Astrocyte of the spinal cord (primary cell): ENCODE measurements around the gene CCDC18.
A peak's percentile ranks its signal among the peaks of the same experiment; 100 is the strongest.
"Not testable (repeated sequence)": the region's sequence is repeated elsewhere in the genome, so short reads cannot be mapped to it uniquely, and the experiment has no call there.

Source experiments
- DNase-seq: peaks from one replicate; pipeline ENCODE4 v3.0.0; 2011; ENCODE audit warnings: low read depth, low spot score
- H3K4me3 ChIP-seq: 2 replicates; pipeline ENCODE4 v1.5.1; 2011; ENCODE audit warnings: low read depth, mild to moderate bottlenecking, low read length, moderate library complexity
- in situ Hi-C: cut with HindIII; loops from 2 replicates; pipeline ENCODE4 v1.10.0; 2017; ENCODE audit warnings: low sequenced_read_pairs
- TF ChIP-seq, protein P1 (sequence below): IDR thresholded peaks from 2 replicates; pipeline ENCODE4 v1.5.1; 2012; ENCODE audit warnings: low read depth, mild to moderate bottlenecking, low read length, inconsistent platforms

CCDC18 gene

DNA sequence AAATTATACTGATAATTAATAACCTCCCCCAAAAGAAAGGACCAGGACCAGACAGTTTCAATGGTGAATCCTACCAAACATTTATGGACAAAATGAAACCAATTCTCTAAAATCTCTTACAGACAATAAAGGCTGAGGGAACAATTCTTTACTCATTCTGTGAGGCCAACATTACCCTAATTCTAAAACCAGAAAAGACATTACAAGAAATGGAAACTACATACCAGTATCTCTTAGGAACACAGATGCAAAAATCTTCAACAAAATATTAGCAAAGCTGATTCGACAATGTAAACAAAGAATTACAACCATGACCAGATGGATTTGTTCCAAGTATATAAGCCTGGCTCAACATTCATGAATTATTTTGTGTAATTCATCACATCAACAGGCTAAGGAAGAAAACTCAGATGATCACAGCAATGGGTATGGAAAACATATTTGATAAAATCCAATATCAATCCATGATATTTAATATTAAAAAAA lies 8.9 kb upstream of the CCDC18 start:
- in situ Hi-C loops = no loop called here
- H3K4me3 ChIP-seq = no peak overlapping the region
- TF ChIP-seq, protein P1, sequence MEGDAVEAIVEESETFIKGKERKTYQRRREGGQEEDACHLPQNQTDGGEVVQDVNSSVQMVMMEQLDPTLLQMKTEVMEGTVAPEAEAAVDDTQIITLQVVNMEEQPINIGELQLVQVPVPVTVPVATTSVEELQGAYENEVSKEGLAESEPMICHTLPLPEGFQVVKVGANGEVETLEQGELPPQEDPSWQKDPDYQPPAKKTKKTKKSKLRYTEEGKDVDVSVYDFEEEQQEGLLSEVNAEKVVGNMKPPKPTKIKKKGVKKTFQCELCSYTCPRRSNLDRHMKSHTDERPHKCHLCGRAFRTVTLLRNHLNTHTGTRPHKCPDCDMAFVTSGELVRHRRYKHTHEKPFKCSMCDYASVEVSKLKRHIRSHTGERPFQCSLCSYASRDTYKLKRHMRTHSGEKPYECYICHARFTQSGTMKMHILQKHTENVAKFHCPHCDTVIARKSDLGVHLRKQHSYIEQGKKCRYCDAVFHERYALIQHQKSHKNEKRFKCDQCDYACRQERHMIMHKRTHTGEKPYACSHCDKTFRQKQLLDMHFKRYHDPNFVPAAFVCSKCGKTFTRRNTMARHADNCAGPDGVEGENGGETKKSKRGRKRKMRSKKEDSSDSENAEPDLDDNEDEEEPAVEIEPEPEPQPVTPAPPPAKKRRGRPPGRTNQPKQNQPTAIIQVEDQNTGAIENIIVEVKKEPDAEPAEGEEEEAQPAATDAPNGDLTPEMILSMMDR = no peak
- DNase-seq = no peak

DNA sequence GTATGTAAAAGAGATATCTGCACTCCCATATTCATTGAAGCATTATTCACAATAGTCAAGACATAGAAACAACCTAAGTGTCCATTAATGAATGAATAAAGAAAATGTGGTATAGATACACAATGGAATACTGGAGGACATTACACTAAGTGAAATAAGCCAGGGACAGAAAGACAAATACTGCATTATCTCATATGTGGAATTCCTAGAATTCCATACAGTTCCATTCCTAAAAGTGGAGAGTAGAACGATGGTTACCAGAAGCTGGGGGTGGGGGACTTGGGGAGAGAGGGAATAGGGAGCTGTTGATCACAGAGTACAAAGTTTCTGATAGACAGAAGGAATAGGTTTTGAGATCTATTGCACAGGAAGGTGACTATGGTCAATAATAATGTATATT lies 7.7 kb upstream of the CCDC18 start:
- no peak for DNase-seq
- in situ Hi-C loops = no loop called here
- TF ChIP-seq, protein P1 = no peak

DNA sequence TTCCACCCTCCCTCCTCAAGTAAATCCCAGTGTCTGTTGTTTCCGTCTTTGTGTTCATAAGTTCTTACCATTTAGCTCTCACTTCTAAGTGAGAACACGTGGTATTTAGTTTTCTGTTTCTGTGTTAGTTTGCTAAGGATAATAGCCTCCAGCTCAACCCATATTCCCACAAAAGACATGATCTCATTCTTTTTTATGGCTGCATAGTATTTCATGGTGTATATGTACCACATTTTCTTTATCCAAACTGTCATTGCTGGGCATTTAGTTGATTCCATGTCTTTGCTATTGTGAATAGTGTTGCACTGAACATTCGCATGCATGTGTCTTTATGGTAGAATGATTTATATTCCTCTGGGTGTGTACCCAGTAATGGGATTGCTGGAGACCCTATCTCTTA lies 5.9 kb upstream of the CCDC18 start:
- H3K4me3 ChIP-seq, DNase-seq, in situ Hi-C loops: not testable (repeated sequence)

More for the DNA sequence above, 7.7 kb upstream of the CCDC18 start:
- H3K4me3 ChIP-seq = no peak overlapping the region

DNA sequence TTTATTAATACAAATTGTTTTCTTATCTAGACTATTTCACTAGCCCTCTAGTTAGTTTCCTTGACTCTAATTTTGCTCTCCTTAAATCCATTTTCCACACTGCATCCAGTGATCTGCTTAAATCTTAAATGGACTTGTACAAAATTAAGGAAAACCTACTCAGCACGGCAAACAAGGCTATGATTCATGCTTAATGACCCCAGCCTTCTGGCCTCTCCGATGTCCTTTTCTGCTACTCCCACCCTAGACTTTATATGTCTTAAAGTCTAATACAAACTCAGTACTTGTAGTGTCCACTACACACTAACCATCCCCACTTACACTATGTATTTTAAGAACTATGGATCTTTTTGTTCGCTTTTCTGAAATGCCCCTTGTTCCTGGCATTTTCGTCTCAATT lies 2.5 kb upstream of the CCDC18 start:
- in situ Hi-C loops = no loop called here
- peak overlapping the region; percentile 100 for H3K4me3 ChIP-seq
- TF ChIP-seq, protein P1 = no peak
- DNase-seq = peak; percentile 30

DNA sequence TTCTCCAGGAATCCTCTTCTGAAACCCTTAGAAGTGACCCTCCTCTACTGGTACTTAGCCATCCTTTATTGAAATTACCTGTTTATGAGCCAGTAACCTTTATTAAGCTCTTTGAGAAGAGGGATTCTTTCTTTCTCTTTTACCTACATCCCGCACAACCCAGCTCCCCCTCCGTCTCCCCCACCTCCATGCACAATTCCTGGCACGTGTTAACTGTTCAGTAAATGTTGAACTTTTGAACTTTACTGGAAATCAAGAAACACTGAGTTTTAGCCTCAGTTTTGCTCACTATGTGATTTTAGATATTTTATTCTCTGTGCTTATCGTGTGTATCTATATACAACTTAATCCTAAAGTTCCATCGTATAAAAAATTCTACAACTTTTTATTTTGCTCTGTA lies 2.1 kb upstream of the CCDC18 start:
- in situ Hi-C loops = no loop called here
- H3K4me3 ChIP-seq = peak overlapping the region; percentile 100
- TF ChIP-seq, protein P1 = no peak
- peak; percentile 24 for DNase-seq

DNA sequence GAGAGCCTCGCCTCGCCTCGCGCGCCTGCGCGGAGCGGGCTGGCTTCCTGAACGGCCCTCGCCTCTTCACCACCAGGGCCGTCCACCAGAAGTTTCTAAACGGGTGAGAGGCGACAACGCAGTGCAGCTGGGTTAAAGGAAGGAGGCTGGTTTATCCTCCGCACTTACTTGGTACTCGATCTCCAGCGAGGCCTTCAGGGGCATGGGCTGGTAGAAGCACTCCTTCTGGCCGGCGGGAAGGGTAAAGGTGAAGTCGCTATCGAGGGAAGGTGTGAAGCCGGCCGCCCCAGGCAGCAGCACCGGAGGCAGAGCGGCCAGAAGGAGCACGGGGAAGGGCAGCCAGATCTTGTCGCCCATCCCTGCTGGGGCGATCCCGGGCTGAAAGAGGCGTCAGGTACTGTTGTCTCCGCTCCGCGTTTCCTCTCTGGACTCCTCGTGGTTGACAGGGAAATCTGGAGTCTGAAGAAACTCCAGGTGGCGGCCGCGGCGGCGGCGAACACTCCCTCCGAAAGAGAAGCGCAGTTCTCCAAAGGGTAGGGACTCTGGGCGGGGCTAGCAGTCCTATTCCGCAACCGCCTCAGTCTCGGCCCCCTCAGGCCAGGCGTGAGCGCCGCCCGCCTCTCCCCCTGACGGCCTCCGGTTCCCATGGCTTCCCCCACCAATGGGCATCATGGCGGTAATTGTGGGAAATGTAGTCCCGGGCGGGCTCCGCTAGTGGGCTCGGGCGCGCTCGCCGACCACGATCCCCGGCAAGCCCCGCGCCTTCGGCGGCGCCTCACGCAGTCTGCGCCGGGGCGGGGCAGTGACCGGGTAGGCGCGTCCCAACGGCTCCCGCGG lies 420 bp upstream of the CCDC18 start, which contains the start of gene TMED5:
Gene TMED5, minus strand, starts transcription at position 528 of the 837 bp plus-strand sequence. Its CDS starts 171 bp downstream, at position 357.
- DNase-seq = peak; percentile 99
- in situ Hi-C loops = no loop called here
- H3K4me3 ChIP-seq = peak within 1 kb of the TSS; percentile 100
- TF ChIP-seq, protein P1 = peak; percentile 12

DNA sequence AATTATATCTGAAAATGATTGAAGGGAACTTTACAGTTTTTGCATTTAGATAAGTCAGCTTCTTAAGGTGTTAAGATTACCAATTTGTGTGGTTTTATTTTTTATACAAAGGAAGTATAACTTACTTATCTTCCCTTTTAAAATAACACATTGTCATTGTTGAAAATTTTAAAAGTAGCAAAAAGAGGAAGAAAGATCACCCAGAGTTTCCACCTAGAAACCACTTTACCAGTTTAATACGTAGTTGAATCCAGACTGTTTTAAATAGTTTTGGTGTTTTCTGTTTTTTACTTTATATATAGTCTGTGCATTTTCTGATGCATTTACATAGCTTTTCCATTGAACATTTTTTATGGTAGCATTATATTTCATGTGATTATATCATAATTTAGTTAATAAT lies 6.1 kb downstream of the CCDC18 start:
- in situ Hi-C loops = no loop called here
- no peak overlapping the region for H3K4me3 ChIP-seq
- no peak for DNase-seq
- TF ChIP-seq, protein P1 = no peak
